GM21576 (cell line): ENCODE results near the gene TARS1.

Source experiments
- ATAC-seq: cut with Tn5 transposase; IDR thresholded peaks from one replicate; pipeline ENCODE4 v1.9.1; 2021; ENCODE audit warnings: mild to moderate bottlenecking, moderate library complexity; ENCODE audit not compliant: unreplicated experiment

TARS1 gene

DNA sequence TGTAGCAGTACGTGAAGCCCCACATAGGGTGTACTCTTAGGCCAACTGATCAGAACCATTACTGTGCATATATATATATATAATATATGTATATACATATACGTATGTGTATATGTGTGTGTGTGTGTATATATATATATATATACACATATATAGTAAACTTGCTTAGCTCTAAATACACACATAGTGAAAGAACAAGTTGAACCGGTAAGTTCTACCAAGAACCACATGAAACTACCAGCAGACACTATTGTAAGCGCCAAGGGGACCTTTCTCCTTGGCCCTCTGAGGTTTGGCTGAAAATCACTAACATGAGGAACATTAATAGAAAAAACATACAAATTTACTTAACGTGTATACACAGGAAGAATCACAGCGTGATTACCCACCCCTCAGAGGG, 1.8 kb upstream of the TARS1 start:
- ATAC-seq, result no peak

DNA sequence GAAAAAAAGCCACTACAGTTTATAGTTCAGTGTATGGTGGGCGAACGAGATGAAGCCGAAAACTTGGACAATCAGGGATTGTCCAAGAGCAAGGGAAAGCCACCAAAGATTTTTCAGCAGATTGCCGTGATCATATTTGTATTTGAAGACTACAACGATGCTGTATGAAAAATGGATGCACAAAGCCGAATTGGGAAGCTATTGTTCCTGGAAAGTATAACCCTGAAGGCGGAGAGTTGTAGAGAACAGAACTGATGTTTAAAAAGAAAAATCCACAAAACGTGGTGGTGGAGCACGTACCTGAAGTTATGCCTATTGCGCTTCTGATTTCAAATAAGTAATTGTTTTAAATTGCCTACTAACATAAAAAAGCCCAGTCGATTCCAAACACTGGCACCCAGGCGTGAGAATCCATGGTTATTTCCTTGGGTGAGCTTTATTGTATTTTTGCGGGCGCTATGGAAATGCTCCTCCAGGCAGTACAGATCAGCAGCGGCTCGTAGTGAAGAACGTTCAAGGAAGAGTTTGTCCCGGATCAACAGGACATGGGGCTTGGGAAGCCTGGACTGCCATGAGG, 772 bp upstream of the TARS1 start:
- no peak for ATAC-seq

DNA sequence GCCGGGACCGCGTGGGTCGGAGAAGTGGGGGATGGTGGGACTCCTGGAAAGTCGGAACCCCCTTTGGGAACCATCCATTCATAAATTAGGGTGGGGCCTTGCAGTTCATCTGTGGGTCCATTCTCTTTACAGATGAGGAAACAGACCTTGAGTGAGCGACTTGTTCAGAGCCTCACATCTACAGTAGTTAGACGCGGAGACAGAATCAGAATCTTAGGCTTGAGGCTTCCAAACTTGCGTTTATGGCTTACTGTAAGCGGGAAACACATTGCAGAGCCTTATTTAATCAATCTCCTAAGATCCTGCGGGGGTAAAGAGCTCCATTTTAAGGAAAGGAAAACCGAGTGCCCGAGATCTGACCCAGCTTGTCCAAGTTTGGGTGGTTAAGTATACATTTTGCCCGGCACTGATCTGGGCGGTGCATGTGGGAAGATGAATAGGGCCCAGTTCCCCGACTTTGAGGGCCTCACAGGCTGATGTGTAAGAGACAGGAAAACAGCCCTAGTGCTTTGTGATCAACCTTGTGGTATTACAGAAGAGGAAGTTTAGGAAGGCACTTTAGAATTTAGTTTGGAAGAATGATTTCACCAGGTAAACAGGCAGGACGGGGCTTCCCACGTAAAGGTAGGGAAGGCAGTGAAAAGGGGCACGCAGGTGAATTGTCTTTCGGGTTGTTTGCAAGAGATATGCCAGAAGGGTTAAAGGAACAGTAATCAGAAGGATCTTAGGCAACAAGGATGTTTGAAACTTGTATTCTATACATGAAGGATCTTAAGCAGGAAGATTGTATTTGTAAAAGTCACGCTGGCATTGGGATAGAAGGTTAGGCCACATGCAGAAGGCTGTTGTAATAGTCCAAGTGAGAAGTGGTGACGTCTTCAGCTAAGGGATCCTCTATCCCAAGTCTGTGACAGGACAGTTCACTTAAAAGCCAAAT, 744 bp downstream of the TARS1 start:
- no peak for ATAC-seq

DNA sequence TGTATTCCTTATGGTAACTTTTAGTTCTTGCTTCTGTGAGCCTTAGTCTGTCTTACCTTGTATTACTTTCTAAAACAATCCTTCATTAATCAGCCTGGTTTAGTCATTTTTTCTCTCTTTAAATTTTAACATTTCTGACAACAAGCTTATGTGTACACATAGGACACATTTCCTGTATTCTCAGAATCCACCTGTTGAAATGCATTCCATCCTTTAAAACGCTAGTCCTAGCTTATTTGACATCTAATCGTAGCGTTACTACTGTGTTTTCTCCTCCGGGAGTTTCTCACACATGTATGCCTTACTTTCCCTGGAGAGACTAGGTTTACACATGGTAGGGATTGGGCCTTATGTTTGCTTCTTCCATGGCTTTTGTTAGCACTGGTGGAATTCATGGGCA, 3.8 kb downstream of the TARS1 start:
- ATAC-seq, result no peak

DNA sequence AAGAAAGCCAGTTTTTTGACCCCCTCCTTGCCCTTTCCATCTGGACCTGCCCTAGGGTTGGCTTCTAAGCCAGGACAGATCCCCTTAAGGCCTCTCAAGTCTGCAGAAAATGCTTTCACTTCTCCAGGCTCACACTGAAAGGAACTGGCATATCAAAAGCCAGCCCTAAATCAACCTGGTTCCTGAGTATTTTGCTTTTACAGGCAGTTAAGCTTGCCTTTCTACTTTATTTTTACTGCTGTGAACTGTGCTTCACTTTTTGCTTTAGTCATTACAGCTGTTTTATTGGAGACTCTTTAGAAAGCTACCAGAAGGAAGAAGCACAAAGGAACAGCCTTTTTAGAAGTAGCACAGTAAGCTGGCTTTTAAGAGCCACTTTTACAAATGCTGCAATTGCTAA, 5.0 kb downstream of the TARS1 start:
- ATAC-seq, result no peak

DNA sequence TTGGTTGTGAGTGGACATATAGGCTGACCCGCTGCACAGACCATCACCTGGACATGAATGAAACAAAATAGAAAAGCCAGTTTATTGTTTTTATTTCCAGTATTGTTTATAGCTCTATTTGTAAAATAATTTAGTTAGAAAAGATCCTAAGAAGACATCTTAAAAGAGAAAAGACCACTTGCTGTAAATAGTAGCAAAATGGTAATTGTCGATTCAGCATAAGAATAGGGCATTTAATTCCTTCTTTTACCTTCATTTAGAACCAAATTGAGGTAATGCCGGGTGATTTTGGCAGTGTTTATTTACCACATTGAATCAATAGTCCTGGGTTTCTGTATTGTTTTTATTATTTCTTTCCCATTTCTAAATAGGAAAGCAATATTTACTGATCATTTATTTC, 7.4 kb downstream of the TARS1 start:
- no peak for ATAC-seq

DNA sequence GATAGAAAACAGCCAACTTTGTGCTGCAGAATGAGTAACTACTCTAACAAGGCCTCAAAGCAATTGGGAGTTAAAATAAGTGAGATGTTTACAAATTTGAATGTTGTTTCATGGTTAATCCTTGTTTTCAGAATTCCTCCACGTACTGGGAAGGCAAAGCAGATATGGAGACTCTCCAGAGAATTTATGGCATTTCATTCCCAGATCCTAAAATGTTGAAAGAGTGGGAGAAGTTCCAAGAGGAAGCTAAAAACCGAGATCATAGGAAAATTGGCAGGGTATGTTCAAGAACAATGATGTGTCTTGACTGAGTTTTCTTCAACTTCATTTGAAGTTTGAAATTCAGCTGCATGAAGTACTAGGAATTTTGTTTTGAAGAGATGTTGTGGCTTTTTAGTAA, 16.4 kb downstream of the TARS1 start:
- no peak for ATAC-seq

DNA sequence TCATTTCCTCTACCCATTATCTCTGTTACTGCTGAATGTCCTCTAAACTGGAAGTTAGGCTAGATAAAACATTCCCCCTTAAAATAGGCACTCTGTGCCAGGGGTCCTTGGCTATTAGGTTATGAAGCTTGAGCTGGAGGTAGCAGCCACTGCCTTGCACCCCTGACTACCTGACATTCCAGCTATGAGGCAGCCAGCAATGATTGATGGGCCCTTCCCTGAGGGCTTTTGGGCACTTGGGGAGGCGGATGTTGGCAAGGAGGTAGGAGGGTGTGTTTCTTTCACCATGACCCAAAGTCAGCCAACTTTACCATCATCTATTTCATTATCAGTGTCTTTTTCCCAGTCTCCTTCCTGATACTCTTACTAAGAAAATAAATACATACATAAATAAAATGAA, 17.1 kb downstream of the TARS1 start:
- ATAC-seq, result no peak

DNA sequence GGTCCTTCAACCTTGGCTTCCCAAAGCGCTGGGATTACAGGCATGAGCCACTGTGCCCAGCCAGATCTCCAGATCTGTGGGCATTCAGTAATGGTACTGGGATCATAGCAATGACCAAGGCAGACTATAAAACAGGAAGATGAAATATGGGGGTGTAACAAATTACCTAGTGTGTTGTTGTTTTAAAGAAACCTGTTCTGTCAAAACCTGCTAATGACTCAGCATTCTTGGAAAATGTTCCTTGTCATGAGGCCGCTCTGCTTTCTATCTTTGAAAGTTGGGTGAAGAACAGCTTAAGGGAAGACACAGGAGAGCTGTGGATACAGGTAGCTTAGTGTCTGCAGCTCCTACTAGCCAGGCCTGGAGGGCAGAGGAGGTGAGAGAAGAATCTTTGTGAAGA, 19.4 kb downstream of the TARS1 start:
- ATAC-seq, result no peak

DNA sequence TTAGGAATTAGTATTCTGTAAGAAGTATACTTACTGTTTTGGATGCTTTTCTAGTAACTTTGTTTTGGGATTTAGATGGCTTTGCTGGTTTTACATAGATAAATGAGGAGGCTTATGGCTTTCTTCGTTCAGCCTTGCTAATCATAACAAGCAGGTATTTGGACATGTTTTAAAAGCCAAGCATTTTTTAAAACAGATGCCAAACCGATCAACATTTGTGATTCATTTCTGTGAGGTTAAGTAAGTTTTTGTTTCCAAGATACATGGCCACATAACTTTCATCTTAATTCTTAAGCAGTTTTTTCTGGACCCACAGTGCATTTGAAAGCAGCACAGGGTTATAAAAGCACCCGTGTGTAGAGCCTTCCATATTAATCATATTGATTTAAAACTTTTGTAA, 21.7 kb downstream of the TARS1 start:
- ATAC-seq, result no peak

DNA sequence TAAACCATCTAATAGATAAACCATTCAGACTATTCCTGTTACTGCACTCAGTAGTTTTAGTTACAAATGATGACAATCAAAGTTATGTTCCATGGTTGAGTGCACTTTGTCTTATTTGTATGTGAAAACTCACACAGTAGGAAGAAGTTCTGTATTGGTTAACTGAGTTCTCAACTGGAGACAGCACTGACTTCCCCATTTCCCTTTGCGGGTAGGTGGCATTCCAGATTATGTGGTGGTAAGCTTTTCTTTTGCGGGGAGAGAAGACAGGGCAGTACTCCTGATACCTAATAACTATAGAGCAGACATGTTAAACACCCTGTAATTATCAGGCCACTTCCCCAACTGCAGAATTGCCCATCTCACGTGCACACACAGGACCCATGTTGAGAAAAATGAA, 24.4 kb downstream of the TARS1 start:
- no peak for ATAC-seq

DNA sequence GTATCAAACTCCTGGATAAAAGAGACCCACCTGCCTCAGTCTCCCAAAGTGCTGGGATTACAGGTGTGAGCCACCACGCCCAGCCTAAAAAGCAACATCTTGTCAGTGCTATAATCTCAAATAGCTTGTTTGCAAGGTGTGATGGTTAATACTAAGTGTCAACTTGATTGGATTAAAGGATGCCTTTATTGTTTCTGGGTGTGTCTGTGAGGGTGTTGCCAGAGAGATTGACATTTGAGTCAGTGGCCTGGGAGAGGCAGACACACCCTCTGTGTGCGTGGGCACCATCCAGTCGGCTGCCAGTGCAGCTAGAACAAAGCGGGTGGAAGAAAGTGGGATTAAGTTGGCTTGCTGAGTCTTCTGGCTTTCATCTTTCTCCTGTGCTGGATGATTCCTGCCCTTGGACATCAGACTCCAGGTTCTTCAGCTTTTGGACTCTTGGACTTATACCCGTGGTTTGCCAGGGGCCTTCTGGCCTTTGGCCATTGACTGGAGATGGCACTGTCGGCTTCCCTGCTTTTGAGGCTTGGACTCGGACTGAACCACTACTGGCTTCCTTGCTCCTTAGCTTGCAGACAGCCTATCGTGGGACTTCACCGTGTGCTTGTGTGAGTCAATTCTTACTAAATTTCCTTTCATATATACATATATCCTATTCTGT, 28.1 kb downstream of the TARS1 start:
- no peak for ATAC-seq

DNA sequence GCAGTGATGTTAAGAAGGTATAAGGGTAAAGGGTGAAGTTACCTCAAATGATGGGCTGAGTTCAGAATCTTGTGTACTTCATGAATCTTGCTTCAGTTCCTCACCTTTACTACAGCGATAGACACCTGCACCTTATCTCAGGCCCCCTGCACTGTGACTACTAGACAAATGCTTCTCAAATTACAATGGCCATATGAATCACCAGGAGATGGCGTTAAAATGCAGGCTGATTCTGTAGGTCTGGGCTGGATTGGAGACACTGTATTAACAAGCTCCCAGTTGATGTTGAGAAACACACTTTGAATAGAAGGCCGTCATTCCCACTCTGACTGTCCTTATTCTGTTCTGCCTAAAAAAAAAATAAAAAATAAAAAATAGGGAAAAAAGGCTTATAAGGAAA, 29.8 kb downstream of the TARS1 start:
- ATAC-seq, result peak; percentile 58

DNA sequence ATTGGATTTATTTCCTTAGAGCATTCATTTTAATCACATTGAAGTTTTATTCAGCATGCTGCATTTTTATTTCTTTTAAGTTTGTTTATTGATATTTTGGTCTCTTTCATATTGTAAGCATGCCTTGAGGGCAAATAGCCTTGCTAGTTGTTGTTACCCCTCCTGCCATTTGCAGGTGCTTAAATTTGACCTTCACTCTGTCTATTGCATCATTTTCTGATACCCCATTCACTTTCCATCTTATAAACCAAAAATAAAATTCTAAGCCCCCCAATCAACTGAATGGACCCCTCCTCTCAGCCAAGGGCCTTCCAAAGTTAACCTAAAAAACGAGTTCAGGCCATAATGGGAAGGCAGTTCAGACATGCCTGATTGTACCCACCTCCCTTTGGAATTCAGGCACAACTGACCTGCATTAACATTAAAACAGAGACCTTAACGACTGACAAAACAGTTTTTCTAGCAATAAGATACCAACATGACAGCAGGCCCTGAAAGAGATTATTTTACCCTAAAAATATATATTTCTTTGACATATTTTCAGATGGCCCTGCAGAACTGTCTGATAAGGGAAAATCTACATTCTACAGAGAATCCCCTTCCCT, 32.1 kb downstream of the TARS1 start:
- ATAC-seq, result no peak

DNA sequence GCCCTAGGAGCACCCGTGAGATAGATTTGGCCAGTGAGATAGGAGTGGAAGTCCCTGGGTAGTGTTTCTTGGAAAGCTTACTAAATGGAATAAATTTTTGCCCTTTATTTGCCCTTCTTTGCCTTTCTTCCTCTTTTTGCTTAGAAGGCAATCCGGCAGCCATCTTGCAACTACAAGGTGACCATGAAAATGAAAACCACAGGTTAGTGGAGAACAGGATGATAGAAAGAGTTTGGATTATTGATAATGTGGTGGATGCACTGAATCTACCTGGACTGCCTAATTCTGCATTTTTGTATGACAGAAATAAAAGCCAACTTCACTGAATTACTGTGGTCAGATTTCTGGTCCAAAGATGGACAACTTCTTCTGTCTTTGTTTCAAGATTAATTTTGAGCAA, 33.2 kb downstream of the TARS1 start:
- ATAC-seq, result no peak

DNA sequence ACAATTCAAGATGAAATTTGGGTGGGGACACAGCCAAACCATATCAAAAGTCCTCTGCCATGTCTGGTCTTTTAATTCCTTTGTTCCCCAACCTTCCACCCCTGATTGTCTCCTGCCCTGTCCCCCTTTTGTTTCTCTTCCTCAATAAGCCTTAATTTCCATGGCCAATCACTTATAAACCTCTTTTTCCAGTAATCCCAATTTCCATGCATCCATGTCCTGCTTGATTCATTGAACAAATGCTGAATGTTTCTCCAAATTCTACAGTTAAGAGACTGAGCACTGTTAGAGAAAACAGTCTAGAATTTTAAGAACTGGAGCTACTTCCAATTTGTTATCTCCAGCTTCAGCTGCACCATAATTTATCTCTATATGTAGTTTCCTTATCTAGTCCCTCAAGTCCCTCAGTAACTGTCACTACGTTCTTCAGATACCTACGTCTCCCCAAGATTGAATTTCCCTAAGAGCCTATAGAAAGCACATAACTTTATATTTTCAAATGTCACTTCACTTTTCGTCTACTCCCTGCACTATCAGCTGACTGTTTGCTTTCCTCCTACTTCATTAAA, 34.2 kb downstream of the TARS1 start:
- no peak for ATAC-seq

DNA sequence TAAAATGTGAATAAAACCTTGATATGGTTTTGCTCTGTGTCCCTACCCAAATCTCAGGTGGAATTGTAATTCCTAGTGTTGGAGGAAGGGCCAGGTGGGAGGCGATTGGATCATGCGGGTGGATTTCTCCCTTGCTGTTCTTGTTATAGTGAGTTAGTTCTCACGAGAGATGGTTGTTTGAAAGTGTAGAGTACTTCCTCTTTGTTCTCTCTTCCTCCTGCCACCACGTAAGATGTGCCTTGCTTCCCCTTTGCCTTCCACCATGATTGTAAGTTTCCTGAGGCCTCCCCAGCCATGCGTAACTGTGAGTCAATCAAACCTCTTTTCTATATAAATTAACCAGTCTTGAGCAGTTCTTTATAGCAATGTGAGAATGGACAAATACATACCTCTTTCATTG, 34.9 kb downstream of the TARS1 start:
- no peak for ATAC-seq

DNA sequence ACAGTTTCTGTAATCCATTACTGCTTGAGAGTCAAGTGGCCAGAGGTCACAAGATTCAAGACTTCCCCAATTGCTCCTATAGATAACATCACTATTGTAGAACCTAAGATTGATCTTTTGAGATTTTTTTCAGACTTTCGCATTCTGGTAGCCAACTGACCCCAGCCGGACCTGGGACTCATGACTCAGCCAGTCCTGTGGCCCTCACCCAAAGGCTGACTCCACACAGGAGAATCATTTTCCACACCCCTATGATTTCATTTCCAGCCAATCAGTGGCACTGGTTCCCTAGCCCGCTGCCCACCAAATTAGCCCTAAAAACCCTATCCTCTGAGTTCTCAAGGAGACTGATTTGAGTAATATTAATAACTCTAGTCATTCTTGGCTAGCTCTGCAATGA, 36.2 kb downstream of the TARS1 start:
- ATAC-seq, result no peak

DNA sequence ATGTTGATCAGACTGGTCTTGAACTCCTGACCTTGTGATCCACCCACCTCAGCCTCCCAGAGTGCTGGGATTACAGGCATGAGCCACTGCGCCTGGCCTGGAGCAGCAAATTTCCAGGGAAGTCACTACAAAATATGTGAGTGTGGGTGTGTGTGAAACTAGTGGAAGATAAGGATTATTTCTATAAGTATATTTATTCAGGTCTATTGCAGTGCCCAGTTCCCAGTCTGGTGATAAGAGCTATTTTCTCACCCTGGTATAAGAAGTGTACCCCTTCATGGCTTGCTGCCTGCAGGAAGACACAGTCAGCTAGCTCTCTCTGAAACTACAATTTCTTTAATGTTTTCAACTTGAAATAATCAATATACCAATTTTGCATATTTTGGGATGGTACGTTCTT, 37.1 kb downstream of the TARS1 start:
- ATAC-seq, result no peak

DNA sequence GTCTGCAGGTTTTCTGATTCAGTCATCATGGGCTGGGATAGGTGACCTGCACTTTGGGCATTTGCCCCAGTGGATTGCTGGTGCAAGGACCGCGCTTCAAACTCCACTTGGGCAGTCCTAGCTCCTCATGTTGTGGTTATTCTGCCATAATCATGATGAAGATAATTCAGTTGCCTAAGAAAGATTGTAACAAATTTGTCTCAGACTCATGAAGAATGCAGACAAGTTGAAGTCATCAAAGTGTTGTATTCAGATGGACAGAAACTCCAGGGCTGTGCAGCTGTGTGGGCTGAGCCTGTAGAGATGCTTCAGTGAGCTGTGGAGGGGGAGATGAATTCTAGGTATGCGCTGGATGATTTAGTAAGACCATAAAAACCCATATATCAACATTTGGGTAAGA, 38.5 kb downstream of the TARS1 start:
- ATAC-seq, result no peak

DNA sequence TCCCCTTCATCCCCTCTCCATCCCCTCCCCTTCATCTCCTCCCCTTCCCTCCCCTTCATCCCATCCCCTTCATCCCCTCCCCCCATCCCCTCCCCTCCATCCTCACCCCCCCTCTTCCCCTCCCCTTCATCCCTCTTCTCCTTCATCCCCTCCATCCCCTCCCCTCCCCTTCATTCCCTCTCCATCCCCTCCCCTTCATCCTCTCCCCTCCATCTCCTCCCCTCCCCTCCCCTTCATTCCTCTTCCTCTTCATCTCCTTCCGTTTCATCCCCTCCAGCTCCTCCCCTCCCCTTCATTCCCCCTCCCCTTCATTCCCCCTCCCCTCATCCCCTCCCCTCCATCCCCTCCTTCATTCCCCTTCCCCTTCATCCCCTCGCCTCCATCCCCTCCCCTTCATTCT, 40.1 kb downstream of the TARS1 start:
- ATAC-seq, result no peak
